ENCODE data around the gene TBC1D17.

Gene TBC1D17

GRCh38 chr19:49858088-49858985 is 19.2 kb upstream of the TBC1D17 start:
- DNase-seq (ENCODE audit: low read depth in 1 of 2, low spot score in 1 of 2), result no peak
- TF ChIP-seq JUND (IDR thresholded peaks at IDR 0.05; ENCODE audit: low read depth), result no peak
- in situ Hi-C loops (cut with HindIII; ENCODE audit: low pct_unique_long_range_greater_than_20kb, low sequenced_read_pairs), result no loop called here

- no peak for DNase-seq (ENCODE audit: low read depth in 1 of 2, low spot score in 1 of 2)
- no peak for TF ChIP-seq JUND (IDR thresholded peaks at IDR 0.05; ENCODE audit: low read depth)
- in situ Hi-C loops (cut with HindIII; ENCODE audit: low pct_unique_long_range_greater_than_20kb, low sequenced_read_pairs), result no loop called here
These were observed 17.7 kb upstream of the TBC1D17 start for GRCh38 chr19:49859682-49860335.

GRCh38 chr19:49860336-49861102 is 17.0 kb upstream of the TBC1D17 start:
- DNase-seq (ENCODE audit: low read depth in 1 of 2, low spot score in 1 of 2), result no peak

GRCh38 chr19:49861107-49861506 is 16.4 kb upstream of the TBC1D17 start:
- DNase-seq (ENCODE audit: low read depth in 1 of 2, low spot score in 1 of 2), result peak; percentile 47
- in situ Hi-C loops (cut with HindIII; ENCODE audit: low pct_unique_long_range_greater_than_20kb, low sequenced_read_pairs), result no loop called here
- no peak for TF ChIP-seq JUND (IDR thresholded peaks at IDR 0.05; ENCODE audit: low read depth)

More at GRCh38 chr19:49860336-49861102, 17.0 kb upstream of the TBC1D17 start:
- in situ Hi-C loops (cut with HindIII; ENCODE audit: low pct_unique_long_range_greater_than_20kb, low sequenced_read_pairs), result no loop called here
- TF ChIP-seq JUND (IDR thresholded peaks at IDR 0.05; ENCODE audit: low read depth), result no peak

- DNase-seq (ENCODE audit: low read depth in 1 of 2, low spot score in 1 of 2), result no peak
- in situ Hi-C loops (cut with HindIII; ENCODE audit: low pct_unique_long_range_greater_than_20kb, low sequenced_read_pairs), result no loop called here
- TF ChIP-seq JUND (IDR thresholded peaks at IDR 0.05; ENCODE audit: low read depth), result no peak
These were observed 15.7 kb upstream of the TBC1D17 start for GRCh38 chr19:49861541-49862378.

GRCh38 chr19:49862391-49863253 is 14.9 kb upstream of the TBC1D17 start:
- TF ChIP-seq JUND (IDR thresholded peaks at IDR 0.05; ENCODE audit: low read depth), result no peak
- DNase-seq (ENCODE audit: low read depth in 1 of 2, low spot score in 1 of 2), result no peak
- in situ Hi-C loops (cut with HindIII; ENCODE audit: low pct_unique_long_range_greater_than_20kb, low sequenced_read_pairs), result no loop called here

GRCh38 chr19:49863254-49863934 is 14.1 kb upstream of the TBC1D17 start:
- TF ChIP-seq JUND (IDR thresholded peaks at IDR 0.05; ENCODE audit: low read depth), result no peak
- in situ Hi-C loops (cut with HindIII; ENCODE audit: low pct_unique_long_range_greater_than_20kb, low sequenced_read_pairs), result no loop called here
- DNase-seq (ENCODE audit: low read depth in 1 of 2, low spot score in 1 of 2), result no peak

- DNase-seq (ENCODE audit: low read depth in 1 of 2, low spot score in 1 of 2), result no peak
- no peak for TF ChIP-seq JUND (IDR thresholded peaks at IDR 0.05; ENCODE audit: low read depth)
- in situ Hi-C loops (cut with HindIII; ENCODE audit: low pct_unique_long_range_greater_than_20kb, low sequenced_read_pairs), result no loop called here
These were observed 13.6 kb upstream of the TBC1D17 start for GRCh38 chr19:49863935-49864320.

- no peak for DNase-seq (ENCODE audit: low read depth in 1 of 2, low spot score in 1 of 2)
- TF ChIP-seq JUND (IDR thresholded peaks at IDR 0.05; ENCODE audit: low read depth), result no peak
- in situ Hi-C loops (cut with HindIII; ENCODE audit: low pct_unique_long_range_greater_than_20kb, low sequenced_read_pairs), result no loop called here
These were observed 12.6 kb upstream of the TBC1D17 start for GRCh38 chr19:49864890-49865289.

- in situ Hi-C loops (cut with HindIII; ENCODE audit: low pct_unique_long_range_greater_than_20kb, low sequenced_read_pairs), result no loop called here
- DNase-seq (ENCODE audit: low read depth in 1 of 2, low spot score in 1 of 2), result peak; percentile 82 to 89
- TF ChIP-seq JUND (IDR thresholded peaks at IDR 0.05; ENCODE audit: low read depth), result no peak
These were observed 10.3 kb upstream of the TBC1D17 start, which contains the start of gene PNKP for GRCh38 chr19:49866933-49867782. Gene PNKP, minus strand, starts transcription at chr19:49867576. Its CDS starts 372 bp downstream, at chr19:49867204.

Measured in T47D (cell line).